ENCODE results near the gene LRP1. TPM values are rescaled to one million over a fixed set of nuclear protein-coding genes. Genes with fewer than 3 reads are reported as not detected.

Gene LRP1
- total and polyA plus RNA-seq, 2 of the 13 experiments (the other 11 are each of a cell fraction or from before 2014, with no cell fraction given), result 14.7 to 30.8 TPM

- TF ChIP-seq RNF219 (CRISPR knock-in tag; IDR thresholded peaks at IDR 0.05) (no peak), ELF4 (CRISPR knock-in tag; IDR thresholded peaks at IDR 0.05; ENCODE audit: borderline replicate concordance) (no peak), PPARG (CRISPR knock-in tag; conservative IDR thresholded peaks at IDR 0.05) (0 out of 2 replicates have a peak, but pooled peaks have one; percentile 12), FOXA3 (CRISPR knock-in tag; IDR thresholded peaks at IDR 0.05) (0 out of 2 replicates have a peak, but pooled peaks have one; percentile 4), CEBPG (CRISPR knock-in tag; IDR thresholded peaks at IDR 0.05) (no peak), GLI4 (CRISPR knock-in tag; IDR thresholded peaks at IDR 0.05; ENCODE audit: borderline replicate concordance) (no peak), ARID3A (IDR thresholded peaks at IDR 0.05; ENCODE audit: low read depth, low read length) (no peak), ZNF367 (CRISPR knock-in tag; IDR thresholded peaks at IDR 0.05; ENCODE audit: borderline replicate concordance) (no peak), NFE2L2 (IDR thresholded peaks at IDR 0.05; ENCODE audit: low read length) (no peak), TCF12 (IDR thresholded peaks at IDR 0.05) (no peak), TCF12 (CRISPR knock-in tag; IDR thresholded peaks at IDR 0.05) (no peak), STAG1 (CRISPR knock-in tag; IDR thresholded peaks at IDR 0.05) (peak; percentile 92), ZNF746 (CRISPR knock-in tag; IDR thresholded peaks at IDR 0.05) (no peak), HNF4G (IDR thresholded peaks at IDR 0.05; ENCODE audit: borderline replicate concordance, low read depth, low read length) (no peak), HNF4G (CRISPR knock-in tag; IDR thresholded peaks at IDR 0.05; ENCODE audit: borderline replicate concordance, low read depth) (no peak), BCL3 (CRISPR knock-in tag; IDR thresholded peaks at IDR 0.05) (no peak), SMC3 (IDR thresholded peaks at IDR 0.05; ENCODE audit: low read length) (peak; percentile 93), GTF3A (CRISPR knock-in tag; conservative IDR thresholded peaks at IDR 0.05) (no peak), ZNF841 (CRISPR knock-in tag; IDR thresholded peaks at IDR 0.05; ENCODE audit: borderline replicate concordance) (no peak), ZNF879 (CRISPR knock-in tag; IDR thresholded peaks at IDR 0.05) (0 out of 2 replicates have a peak, but pooled peaks have one; percentile 34), PRDM10 (CRISPR knock-in tag; IDR thresholded peaks at IDR 0.05; ENCODE audit: low read depth) (0 out of 2 replicates have a peak, but pooled peaks have one; percentile 32), ZNF101 (CRISPR knock-in tag; IDR thresholded peaks at IDR 0.05; ENCODE audit: borderline replicate concordance, low read depth) (no peak), ZSCAN30 (CRISPR knock-in tag; IDR thresholded peaks at IDR 0.05) (no peak)
Measured at GRCh38 chr12:57124261-57124877, 3.9 kb upstream of the LRP1 start (continued).

Measured in HepG2 (cell line).